Mammary epithelial cell (primary cell): ENCODE results near the gene PTPRG.

Experiments
- EZH2 ChIP-seq: IDR thresholded peaks from 2 replicates; pipeline ENCODE4 v1.6.1; 2012; ENCODE audit warnings: low read length, inconsistent platforms, borderline replicate concordance
- TF ChIP-seq, protein P1 (sequence below), 2 donors: IDR thresholded peaks in 1 of 2; conservative IDR thresholded peaks in 1 of 2; 2 replicates each; pipeline ENCODE4 v1.5.1; 2011 to 2012; ENCODE audit warnings: inconsistent platforms in 2 of 2, low read length in 2 of 2, mild to moderate bottlenecking in 2 of 2, control low read depth in 1 of 2, low read depth in 1 of 2; ENCODE audit not compliant: insufficient read depth in 1 of 2; ENCODE audit errors: extremely low read depth in 1 of 2

DNA sequence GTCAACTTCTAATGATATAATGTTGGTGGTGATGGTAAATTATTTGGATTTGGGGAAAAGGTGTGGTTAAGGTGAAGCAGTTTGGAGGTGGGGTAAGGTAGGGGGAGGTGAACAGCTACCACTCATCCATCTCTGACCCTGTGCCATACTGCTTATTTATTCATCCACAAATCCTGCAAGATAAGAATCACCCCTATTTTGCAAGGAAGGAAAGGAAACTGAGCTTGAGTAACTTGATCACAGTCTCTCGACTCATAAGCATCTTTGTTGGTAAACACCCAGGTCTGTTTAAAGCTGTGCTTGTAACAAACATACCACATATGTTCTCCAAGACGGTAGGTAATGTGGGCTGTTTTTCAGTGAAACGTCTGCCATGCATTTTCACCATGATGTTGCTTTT is 67.3 kb downstream of the PTPRG start:
- TF ChIP-seq EZH2: no peak
- TF ChIP-seq, protein P1, sequence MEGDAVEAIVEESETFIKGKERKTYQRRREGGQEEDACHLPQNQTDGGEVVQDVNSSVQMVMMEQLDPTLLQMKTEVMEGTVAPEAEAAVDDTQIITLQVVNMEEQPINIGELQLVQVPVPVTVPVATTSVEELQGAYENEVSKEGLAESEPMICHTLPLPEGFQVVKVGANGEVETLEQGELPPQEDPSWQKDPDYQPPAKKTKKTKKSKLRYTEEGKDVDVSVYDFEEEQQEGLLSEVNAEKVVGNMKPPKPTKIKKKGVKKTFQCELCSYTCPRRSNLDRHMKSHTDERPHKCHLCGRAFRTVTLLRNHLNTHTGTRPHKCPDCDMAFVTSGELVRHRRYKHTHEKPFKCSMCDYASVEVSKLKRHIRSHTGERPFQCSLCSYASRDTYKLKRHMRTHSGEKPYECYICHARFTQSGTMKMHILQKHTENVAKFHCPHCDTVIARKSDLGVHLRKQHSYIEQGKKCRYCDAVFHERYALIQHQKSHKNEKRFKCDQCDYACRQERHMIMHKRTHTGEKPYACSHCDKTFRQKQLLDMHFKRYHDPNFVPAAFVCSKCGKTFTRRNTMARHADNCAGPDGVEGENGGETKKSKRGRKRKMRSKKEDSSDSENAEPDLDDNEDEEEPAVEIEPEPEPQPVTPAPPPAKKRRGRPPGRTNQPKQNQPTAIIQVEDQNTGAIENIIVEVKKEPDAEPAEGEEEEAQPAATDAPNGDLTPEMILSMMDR (conservative IDR thresholded peaks at IDR 0.05 in 1 of 2, IDR thresholded peaks at IDR 0.05 in 1 of 2; ENCODE audit: extremely low read depth in 1 of 2, insufficient read depth in 1 of 2, low read depth in 1 of 2, low read length in 2 of 2): no peak
